Fibroblast of skin of back (primary cell): ENCODE measurements around the gene YBEY.

Experiments used
- DNase-seq: peaks from one replicate; pipeline ENCODE4 v3.0.0-alpha.2; 2013

The YBEY gene

DNA sequence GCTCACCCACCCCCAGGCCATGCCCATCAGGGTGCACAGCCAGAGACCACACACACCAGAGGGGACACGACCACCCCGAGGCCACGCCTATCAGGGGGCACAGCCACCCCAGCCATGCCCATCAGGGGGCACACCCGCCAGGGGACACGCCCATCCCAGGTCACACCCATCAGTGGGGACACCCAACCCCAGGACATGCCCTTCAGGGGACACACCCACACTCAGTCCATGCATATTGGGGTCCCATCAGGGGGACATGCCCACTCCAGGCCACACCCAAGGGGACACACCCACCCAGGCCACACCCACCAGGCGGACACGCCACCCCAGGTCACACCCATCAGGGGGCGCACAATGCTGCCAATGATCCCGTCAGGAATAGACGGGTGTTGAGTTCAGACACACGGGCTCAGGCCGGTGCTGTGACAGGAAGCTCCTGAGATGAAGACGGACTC, 21.4 kb upstream of the YBEY start:
- DNase-seq, result no peak

DNA sequence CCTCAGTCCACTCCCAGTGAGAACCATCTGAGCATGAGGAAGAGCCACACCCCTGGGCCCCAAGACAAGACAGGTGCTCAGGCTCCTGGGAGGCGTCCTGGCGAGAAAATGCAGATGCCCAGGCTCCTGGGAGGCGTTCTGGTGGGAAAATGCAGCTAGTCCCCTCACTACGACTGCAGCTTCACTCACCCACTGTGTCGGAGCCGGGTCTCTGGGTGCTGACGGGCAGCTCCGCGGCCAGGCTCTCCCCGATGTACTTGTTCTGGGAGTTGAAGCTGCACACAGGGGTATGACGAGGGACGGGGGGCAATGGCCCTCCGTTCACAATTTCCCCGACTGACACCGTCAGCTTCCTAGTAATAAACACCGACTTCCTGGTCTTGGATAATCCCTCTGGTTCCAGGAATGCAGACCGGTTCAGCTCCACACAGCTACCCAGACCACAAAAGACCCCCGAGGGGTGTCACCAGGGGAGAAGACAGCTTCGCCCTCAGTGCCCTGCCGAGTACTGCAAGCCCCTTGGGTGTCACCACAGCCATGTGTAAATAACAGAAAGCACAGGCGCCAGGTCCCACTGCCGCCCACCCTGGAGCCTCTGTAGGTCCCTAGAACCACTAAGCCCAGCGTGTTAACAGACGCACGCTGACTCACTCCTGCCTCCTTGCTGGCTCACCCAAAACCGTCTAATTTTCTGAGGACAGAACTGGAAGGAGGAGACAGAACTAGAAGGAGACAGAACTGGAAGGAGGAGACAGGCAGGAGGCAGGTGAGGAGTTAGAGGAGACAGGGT, 20.2 kb upstream of the YBEY start:
- DNase-seq, result no peak

DNA sequence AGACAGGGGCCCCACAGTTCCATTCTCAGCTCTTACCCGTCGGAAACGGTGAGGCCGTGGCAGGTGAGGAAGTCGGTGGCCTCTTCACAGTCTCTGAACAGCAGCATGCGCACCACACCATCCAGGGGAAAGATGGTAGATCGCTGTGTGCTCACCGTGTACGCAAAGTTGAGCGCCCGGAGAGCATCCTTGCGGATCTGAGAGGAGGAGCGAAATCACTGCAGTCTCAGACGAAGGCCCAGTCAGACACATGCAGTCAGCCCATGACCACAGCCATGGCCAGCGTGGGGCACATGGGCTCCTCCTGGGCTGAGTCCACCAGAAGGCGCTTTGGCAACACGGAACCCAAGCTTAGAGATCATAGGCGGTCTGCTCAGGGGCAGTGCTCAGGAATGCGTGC, 19.2 kb upstream of the YBEY start:
- no peak for DNase-seq

DNA sequence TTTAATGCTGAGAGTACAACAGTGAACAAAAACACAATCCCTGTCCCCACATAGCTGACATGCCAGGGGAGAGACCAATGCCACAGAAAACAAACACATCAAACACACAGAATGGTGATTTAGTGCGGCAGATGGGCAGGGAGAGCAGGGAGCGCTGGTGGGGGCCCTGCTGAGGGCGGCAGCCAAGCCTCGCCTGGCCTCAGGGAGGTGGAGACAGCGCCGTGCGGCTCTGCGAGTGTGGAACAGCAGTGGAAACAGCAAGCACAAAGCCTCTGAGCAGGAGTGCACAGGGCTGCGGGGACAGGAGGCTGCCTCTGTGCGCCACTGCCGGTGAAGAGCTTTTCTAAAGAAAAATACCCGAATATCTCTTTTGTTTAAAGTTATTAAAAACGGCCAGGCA, 17.8 kb upstream of the YBEY start:
- no peak for DNase-seq

DNA sequence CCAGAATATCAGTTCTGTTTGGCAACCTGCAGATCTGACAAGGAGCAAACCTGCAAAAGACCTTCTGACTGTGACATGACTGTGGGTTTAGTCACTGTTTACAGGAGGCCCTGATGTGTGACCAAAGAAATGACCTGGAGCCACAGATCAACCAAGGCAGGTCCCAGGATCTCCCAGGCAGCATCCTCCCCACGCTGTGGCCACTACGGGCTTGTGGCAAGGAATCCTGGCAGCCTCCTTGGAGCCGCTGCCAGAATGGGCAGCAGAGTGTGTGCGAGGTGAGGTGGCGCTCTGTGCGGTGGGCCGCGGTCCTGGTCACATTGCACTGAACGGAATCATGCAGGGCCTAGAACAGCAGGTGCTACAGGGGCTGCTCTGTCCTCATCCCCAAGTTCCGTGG, 16.7 kb upstream of the YBEY start:
- no peak for DNase-seq

DNA sequence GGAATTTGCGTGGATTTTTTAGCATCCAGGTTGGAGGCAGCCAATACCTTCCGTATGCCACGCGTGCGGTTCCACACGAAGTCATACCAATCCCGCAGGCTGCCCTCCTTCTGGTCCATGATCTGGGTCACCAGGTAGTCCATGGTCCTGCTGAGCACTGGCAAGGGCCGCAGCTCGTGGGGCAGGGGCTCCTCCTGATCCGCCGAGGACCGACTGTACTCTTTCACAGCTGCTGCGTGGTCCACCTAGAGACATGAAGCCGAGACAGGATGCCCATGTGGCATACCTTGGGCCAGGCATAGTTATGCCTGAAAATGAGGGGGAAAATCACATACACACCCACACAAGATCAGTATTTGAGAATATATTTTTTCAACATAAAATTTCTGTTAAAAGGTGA, 12.8 kb upstream of the YBEY start:
- no peak for DNase-seq

DNA sequence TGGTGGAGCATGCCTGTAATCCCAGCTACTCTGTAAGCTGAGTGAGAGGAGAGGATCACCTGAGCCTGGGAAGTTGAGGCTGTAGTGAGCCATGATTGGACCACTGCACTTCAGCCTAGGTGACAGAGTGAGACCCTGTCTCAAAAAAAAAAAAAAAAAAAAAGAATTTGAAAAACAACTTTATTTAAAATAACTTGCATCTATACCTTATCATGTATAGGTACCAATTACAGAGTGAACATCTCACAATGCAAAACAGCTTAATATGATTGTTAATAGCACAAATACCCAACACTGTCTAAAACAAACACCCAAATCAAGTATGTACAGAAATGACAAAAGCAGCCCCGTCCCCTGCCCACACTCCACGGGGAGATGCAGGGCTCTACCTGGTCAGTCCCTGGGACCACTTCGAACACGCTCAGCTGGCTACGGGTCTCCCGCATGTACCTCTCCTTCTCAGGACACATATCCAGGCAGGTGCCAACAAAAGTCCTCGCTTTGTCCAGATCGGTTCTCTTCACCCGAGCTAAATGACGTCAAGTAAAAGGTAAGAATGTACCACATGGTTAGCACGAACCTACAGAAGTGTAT, 11.2 kb upstream of the YBEY start:
- DNase-seq, result no peak

DNA sequence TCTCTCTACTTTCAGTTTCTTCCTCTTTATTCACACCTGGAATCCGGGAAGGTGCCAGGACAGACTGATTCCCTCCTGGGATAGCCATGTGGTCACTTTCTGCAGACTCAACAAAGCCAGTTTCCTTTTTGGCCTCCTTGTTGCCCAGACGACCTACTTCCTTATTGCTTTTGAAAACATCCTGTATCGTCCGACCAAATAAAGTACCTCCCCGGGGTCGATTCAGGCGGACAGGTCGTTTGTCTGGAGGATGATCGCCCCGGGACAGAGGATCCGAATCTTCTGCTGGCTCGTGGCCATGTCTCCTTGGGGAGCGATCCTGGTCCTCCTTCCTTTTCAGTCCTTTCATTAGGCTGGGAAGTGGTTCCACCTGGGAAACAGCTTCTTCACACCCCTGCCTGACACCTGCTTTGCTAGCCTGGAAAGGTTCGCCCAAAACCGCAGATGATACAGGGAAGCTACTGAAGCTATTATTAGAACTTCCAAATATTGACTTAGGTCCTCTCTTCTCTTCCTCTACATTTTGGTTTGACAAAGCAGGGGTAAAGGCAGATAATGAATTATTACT, 2.0 kb upstream of the YBEY start:
- DNase-seq, result no peak

DNA sequence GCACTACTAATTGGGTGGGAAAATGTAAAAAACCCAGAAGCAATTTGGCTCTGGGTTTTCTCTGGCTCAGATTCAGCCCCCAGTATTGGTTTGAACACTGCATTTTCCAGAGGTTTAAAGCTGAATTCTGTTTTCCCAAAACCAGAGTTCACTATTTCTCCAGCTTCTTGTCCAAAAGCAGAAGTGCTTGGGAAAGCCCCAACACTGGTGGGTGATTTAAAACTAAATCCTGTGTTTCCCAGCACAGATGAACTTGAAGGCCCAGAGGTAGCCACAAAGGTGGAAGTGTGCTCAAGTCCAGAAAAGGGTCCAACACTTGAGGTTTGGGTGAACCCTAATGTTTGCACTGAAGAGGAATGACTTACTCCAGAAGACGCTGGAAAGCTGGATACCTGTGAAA, 1.4 kb upstream of the YBEY start:
- no peak for DNase-seq

DNA sequence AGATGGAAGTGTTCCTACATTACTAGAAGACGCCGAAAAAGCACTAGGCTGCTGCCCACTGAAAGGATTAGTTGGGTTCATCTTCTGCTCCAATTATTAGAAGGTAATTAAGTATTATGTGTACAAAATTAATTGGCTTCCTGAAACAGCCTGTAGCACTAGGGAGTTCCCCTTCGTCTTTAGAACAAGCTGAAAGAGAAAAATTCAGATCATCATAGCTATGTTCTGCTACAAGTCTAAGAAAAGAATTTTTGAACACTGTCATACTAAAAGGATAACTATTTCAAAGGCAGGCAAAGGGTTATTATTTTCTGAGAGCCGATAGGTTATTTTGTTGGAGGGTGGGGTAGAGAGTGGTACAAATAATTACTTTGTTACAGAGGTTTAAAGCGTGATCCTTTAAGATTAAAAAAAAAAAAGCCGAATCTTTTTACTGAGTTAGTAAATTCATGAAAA, 908 bp upstream of the YBEY start, which contains the start of gene MCM3AP:
TSS of gene MCM3AP (minus strand) at position 406 of the 456 bp plus-strand sequence. CDS start at position 81, 325 bp downstream.
- DNase-seq, result no peak

DNA sequence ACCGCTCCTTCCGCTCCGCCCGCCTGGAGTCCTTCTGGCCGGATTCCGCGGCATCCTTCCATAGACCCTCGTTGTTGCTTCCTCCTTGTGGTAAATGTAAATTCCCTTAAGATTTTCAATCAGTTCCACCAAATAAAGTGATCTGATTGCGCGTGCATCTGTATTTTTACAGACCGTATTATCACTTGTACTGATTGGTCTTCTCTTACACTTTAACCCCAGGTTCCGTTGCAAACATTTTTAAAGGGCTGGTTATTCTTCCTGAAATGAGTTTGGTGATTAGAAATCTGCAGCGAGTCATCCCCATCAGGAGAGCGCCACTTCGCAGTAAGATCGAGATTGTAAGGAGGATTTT, 483 bp downstream of the YBEY start:
- peak; percentile 76 for DNase-seq

DNA sequence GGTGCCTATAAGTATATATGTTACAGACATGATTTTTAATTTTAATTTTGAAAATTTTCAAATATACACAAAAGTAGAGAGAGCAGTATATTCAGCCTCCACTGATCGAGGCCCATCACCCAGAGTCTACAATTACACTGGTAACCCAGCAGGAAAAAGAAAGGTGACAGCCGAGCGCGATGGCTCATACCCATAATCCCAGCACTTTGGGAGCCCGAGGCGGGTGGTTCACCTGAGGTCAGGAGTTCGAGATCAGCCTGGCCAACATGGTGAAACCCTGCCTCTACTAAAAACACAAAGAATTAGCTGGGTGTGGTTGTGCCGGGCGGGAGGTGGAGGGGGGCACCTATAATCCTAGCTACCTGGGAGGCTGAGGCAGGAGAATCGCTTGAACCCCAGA, 1.4 kb downstream of the YBEY start:
- no peak for DNase-seq

DNA sequence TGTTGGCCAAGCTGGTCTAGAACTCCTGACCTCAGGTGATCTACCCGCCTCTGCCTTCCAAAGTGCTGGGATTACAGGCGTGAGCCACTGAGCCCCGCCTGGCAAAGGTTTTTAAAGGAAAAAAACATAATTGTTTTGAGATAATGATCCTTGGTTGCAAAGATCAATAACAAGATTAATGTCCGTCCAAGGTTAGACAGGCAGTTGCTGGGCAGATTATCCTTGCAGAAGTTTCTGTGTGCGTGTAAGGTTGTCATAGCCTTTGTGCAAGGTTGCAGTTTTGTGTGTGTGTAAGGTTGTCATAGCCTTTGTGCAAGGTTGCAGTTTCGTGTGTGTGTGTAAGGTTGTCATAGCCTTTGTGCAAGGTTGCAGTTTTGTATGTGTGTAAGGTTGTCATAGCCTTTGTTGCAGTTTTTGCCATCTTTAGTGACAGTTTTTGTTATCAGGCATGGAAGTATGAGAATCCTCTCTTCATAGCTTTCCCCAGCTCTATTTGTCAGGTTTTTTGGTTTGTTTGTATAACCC, 3.6 kb downstream of the YBEY start:
- no peak for DNase-seq

DNA sequence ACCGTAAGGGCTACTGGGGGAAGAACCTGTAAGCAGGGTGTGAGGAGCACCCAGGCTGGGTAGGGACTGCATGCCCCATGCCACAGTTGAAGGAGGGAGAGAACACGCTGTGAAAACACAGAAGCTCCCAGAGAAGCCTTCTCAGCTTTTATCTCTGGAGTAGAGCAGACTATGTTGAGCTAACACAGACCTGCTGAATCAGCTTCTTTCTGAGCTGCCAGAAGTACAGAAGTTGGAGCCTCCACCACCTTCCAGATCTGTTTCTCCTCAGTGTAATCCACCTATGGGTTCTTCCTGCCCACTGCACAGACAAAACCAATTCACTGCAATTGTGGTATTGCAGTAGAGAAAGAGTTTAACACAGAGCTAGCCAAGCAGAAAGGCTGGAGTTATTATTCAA, 5.4 kb downstream of the YBEY start:
- DNase-seq, result no peak

DNA sequence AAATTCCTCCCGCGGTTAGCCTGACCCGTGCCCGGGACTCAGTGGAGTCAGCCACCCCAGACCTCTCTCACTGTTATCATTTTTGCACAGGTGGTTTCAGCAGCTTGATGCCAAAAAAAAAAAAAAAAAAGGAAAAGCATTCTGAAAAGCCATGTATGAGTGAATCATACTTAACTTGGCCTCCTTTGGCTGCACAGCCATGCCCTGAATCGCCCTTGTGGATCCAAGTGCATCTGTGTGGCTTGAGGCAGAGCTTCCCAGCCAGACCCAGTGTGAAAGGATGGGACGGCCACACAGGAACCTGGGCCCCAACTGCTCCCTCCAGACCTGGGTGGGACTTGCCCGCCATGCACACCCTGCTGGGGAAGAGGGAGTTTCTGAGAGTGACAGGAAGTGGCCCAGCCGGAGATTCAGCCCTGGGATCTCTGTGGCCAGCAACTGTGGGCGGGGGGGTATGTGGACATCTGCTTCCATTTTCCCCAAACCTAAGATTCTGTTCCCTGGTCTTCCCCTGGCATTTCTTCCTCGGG, 8.6 kb downstream of the YBEY start:
- peak; percentile 69 for DNase-seq

DNA sequence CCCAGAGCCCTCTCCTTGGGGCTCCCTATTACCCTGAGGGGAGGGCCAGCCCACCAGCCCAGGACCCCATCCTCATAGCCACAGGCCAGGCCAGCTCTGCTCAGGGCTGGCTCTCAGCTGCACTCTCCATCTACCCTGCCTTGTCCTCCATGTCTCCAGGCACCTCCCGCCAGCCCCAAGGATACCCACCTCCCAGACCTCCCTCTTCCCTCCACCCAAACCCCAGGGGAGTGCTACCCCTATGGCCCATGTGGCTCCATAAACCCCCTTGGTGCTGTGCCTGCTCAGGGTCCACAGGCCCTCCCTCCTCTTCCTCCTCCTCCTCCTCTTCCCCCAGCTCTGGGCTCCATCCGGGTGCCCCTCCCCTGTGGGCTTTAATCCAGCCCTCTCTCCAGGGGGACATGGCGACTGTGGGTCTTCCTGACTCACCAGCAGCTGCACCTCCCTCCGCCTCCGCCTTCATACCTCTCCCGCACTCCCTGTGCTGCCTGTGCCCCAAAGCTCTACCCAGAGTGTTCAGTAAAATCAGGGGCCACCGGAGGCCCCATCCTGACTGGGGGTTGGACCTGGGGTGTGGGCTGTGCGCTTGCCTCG, 9.1 kb downstream of the YBEY start:
- peak; percentile 70 for DNase-seq

DNA sequence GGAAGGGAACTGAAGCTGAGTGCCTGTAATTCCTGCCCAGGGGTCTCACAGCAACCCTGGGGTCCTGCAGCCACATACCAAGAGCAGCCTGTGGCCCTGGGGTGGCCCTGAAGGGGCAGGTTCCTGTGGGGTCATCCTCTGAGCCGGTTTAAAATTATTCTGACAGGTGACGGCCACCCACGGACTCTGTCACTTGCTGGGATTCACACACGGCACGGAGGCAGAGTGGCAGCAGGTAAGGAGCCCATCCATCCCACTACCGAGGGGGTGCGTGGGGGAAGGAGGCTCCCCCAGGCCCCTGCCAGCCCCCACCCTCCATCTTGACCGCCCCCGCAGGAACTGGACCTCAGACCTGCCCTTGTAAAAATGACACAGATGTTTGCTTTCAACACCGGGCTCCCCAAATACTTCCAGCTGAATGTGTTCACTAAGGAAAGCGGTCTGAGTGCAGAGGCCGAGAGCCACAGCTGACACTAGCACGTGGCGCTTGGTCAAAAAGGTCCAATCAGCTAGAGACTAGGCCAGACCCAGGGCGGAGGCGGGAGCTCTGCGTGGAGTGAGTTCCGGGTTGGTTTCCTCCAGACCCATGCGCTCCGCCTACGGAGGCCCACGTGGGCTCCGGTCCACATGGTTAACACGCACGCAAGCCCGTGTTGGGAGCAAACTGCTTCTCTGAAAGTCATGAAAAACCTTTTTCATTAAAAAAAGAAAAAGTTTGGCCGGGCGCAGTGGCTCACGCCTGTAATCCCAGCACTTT, 10.0 kb downstream of the YBEY start:
- DNase-seq, result peak; percentile 84

DNA sequence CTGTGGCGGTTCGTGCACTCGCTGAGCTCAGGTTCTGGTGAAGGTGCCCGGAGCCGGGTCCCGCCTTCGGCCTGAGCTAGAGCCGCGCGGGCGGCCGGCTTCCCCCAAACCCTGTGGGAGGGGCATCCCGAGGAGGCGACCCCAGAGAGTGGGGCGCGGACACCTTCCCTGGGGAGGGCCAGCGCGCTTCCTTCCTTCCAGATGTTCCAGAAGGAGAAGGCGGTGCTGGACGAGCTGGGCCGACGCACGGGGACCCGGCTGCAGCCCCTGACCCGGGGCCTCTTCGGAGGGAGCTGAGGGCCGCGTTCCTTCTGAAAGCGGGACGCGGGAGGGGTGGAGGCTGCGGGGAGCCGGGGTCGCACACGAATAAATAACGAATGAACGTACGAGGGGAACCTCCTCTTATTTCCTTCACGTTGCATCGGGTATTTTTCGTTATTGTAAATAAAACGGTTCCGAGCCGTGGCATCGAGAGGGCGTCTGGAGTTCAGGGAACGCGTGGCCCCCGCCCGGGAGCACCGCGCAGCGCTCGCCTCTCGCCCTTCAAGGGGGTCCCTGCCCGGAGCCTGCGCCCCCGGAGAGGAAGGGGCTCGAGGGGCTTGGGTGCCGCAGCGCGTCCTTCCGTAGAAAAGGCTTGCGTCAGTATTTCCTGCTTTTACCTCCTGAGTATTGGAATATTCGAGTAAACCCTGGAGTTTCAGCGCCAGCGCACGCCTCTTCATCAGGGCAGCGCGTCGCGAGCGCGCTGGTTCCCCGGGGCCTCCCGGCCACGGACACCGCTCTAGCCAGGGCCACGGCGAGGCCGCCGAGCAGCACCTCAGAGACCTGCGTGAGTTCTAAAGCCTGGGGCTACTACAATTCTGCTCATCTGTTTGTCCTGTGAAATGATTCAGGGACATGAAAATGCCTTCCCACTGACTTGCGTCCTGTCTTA, 11.5 kb downstream of the YBEY start:
- peak; percentile 35 for DNase-seq

DNA sequence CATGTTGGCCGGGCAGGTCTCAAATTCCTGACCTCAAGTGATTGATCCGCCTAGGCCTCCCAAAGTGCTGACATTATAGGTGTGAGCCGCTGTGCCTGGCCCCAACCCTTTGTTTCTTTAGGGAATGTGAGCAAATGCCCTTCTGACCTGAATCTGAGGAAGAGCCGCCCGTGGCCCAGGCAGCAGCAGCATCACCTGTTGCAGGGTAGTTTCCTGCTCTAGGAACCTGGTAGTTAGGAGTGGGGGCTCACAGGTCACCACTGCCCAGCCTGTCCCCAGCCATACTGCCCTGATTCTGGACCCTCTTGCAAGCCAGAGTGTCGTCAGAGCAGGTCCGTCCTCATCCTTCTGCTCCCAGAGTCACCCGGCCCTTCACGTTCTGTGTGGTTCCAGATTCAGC, 13.0 kb downstream of the YBEY start:
- DNase-seq, result no peak

DNA sequence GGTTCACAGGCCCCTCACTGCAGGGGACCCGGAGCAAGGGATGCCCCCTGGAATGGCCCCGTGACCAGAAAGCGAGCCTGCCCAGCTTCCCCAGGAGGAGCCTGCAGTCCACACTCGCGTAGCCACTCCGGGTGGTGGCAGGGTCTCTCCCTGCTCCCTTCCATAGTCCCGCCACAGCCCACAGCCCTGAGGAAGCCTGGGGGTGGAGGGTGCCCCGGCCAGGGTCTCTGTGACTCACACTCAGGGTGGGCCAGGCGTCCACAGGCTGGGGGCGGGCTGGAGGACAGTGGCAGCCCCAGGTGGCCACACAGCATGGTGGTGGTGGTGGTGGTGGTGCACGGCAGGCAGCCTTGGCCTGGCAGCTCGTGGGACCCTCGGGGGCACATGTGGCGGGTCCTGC, 15.6 kb downstream of the YBEY start:
- DNase-seq, result no peak

DNA sequence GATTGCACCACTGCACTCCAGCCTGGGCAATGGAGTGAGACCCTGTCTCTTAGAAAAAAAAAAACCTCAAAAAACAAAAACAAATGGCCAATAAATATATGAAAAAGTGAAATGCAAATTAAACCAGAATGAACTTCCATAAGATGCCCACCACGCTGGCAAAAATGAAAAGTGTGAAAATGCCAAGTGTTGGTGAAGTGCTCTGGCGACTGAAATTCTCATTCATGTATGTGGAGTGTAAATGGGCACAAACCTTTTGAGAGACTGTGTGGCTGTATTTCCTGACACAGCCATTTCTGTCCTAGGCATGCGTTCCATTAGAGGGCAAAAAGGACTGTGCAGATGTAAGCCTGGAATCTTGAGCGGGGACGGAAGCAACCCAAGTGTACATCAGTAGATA, 18.3 kb downstream of the YBEY start:
- no peak for DNase-seq
